Posterior vena cava (tissue), 2 donors: Measurements from ENCODE around the gene HELQ. TPM values are rescaled to one million over a fixed set of nuclear protein-coding genes. Genes with fewer than 3 reads are reported as not detected.
A peak's percentile ranks its signal among the peaks of the same experiment; 100 is the strongest.
"Not testable (repeated sequence)": the region's sequence is repeated elsewhere in the genome, so short reads cannot be mapped to it uniquely, and the experiment has no call there.

Experiments
- DNase-seq: peaks from one replicate; pipeline ENCODE4 v3.0.0-alpha.2; 2020; ENCODE audit warnings: low spot score
- intact Hi-C, 2 donors: fragments of 100-400 bp; cut with DNase I; formaldehyde crosslinking; loops; one replicate each; pipeline versions ENCODE4 v1.14.1 to v1.14.2; 2022 to 2023
- long read RNA-seq, 2 donors: library from polyadenylated mRNA; unstranded; transcript quantifications; one replicate each; pipeline ENCODE4 v2.0.0, GENCODE V29; 2020 to 2021
- total RNA-seq, 2 donors: library from RNA; stranded (reverse); fragmentation: NEBNext Ultra II Directional; extraction: Animal tissue kit (Norgen Biotek cat#: 25700); gene quantifications; one replicate each; pipeline ENCODE4 v1.2.1, GENCODE V29; 2021
- donor health status: DM: yes; HTN: yes; CAD: no.
- donor health status: DM: yes; HTN: yes; CAD: no.

Gene HELQ
- total RNA-seq = 10 to 100 TPM; 10.7 to 12.9 TPM
- long read RNA-seq, donor 1, partial matches to known transcripts = 0 of 2 reads
- long read RNA-seq, donor 1, other reads (novel, unspliced or antisense) = 0 of 2 reads
- long read RNA-seq, donor 2, partial matches to known transcripts = 4 of 7 reads
- long read RNA-seq, donor 2, other reads (novel, unspliced or antisense) = 0 of 7 reads

GRCh38 chr4:83455281-83456183, at the start of gene HELQ, which contains the start of gene MRPS18C:
Gene HELQ (minus strand): TSS chr4:83455823. CDS start chr4:83455693, 130 bp downstream.
Gene MRPS18C (plus strand): TSS chr4:83456058. CDS start chr4:83456078, 20 bp downstream.
- peak; percentile 98 for DNase-seq
- intact Hi-C loops = no loop called here

GRCh38 chr4:83504996-83505395, 49.4 kb upstream of the HELQ start:
- no peak for DNase-seq
- intact Hi-C loops = loop anchor here in 1 of 2 donors (5.0 kb wide), 1 partner anchor 137 kb away; no protein-coding TSS in a partner anchor

- intact Hi-C loops = no loop called here
- DNase-seq = no peak
Observed at GRCh38 chr4:83504503-83504902, 48.9 kb upstream of the HELQ start.

GRCh38 chr4:83503974-83504373, 48.4 kb upstream of the HELQ start:
- DNase-seq = no peak
- intact Hi-C loops = no loop called here

GRCh38 chr4:83501671-83502070, 46.0 kb upstream of the HELQ start:
- intact Hi-C loops, DNase-seq: not testable (repeated sequence)

- intact Hi-C loops = no loop called here
- no peak for DNase-seq
Observed at GRCh38 chr4:83498187-83498586, 42.6 kb upstream of the HELQ start.

- intact Hi-C loops, DNase-seq: not testable (repeated sequence)
Observed at GRCh38 chr4:83496085-83496917, 40.7 kb upstream of the HELQ start.

- no peak for DNase-seq
- intact Hi-C loops = no loop called here
Observed at GRCh38 chr4:83490876-83491450, 35.3 kb upstream of the HELQ start.

GRCh38 chr4:83489711-83490326, 34.2 kb upstream of the HELQ start:
- DNase-seq = no peak
- intact Hi-C loops = no loop called here

- no peak for DNase-seq
- intact Hi-C loops = no loop called here
Observed at GRCh38 chr4:83486457-83487129, 31.0 kb upstream of the HELQ start.

- DNase-seq = peak; percentile 97
- intact Hi-C loops = no loop called here
Observed at GRCh38 chr4:83484500-83485461, 29.2 kb upstream of the HELQ start, which contains the start of gene ABRAXAS1. Gene ABRAXAS1 (minus strand): TSS chr4:83485100. CDS start chr4:83485072, 28 bp downstream.

- DNase-seq = no peak
- intact Hi-C loops = no loop called here
Observed at GRCh38 chr4:83473966-83474365, 18.3 kb upstream of the HELQ start.

- no peak for DNase-seq
- intact Hi-C loops = no loop called here
Observed at GRCh38 chr4:83473423-83473822, 17.8 kb upstream of the HELQ start.

- intact Hi-C loops = no loop called here
- DNase-seq = no peak
Observed at GRCh38 chr4:83456184-83456501, 520 bp upstream of the HELQ start.

- intact Hi-C loops = no loop called here
- no peak for DNase-seq
Observed at GRCh38 chr4:83454686-83455085, 937 bp downstream of the HELQ start.

GRCh38 chr4:83449009-83449408, 6.6 kb downstream of the HELQ start:
- DNase-seq = no peak
- intact Hi-C loops = no loop called here

- intact Hi-C loops = no loop called here
- no peak for DNase-seq
Observed at GRCh38 chr4:83440899-83441298, 14.7 kb downstream of the HELQ start.
